Small intestine (tissue), 16 donors: ENCODE measurements around the gene PFN2. TPM values are rescaled to one million over a fixed set of nuclear protein-coding genes. Genes with fewer than 3 reads are reported as not detected.

ENCODE experiments used
- DNase-seq, 2 donors: peaks; one replicate each; pipeline versions ENCODE4 v3.0.0 to v3.0.0-alpha.2; 2013
- FAIRE-seq: peaks from 2 replicates; lab custom pipeline; 2012; peaks lifted over from hg19 to GRCh38; lab: Jason Lieb, UNC
- H3K27ac ChIP-seq, 3 donors: one replicate each; pipeline ENCODE4 v1.5.1; 2013; ENCODE audit warnings: low read length in 2 of 3, mild to moderate bottlenecking in 2 of 3, control low read depth in 1 of 3, inconsistent platforms in 1 of 3, low read depth in 1 of 3, moderate library complexity in 1 of 3
- H3K27me3 ChIP-seq, 3 donors: one replicate each; pipeline ENCODE4 v1.6.1; 2013; ENCODE audit warnings: low read length in 3 of 3, inconsistent platforms in 1 of 3; ENCODE audit not compliant: control insufficient read depth in 3 of 3, insufficient read depth in 3 of 3
- H3K36me3 ChIP-seq, 3 donors: one replicate each; pipeline ENCODE4 v1.6.1; 2013; ENCODE audit warnings: low read length in 3 of 3, inconsistent platforms in 1 of 3, low read depth in 1 of 3, mild to moderate bottlenecking in 1 of 3, moderate library complexity in 1 of 3; ENCODE audit not compliant: control insufficient read depth in 3 of 3, insufficient read depth in 2 of 3
- H3K4me1 ChIP-seq, 3 donors: one replicate each; pipeline ENCODE4 v1.6.1; 2013; ENCODE audit warnings: low read length in 2 of 3, inconsistent platforms in 1 of 3, low read depth in 1 of 3, mild to moderate bottlenecking in 1 of 3, moderate library complexity in 1 of 3; ENCODE audit not compliant: control insufficient read depth in 3 of 3, insufficient read depth in 2 of 3
- H3K4me3 ChIP-seq, 3 donors: one replicate each; pipeline ENCODE4 v1.5.1; 2013; ENCODE audit warnings: low read length in 3 of 3, control low read depth in 1 of 3, inconsistent platforms in 1 of 3, low read depth in 1 of 3, mild to moderate bottlenecking in 1 of 3, moderate library complexity in 1 of 3
- H3K9me3 ChIP-seq, 2 donors: one replicate each; pipeline ENCODE4 v1.6.1; 2013; ENCODE audit warnings: low read depth in 1 of 2, low read length in 1 of 2; ENCODE audit not compliant: control insufficient read depth in 2 of 2, insufficient read depth in 1 of 2
- WGBS, 3 donors: extraction: QIAGEN DNeasy Blood & Tissue Kit; methylation state at CpG; one replicate each; pipeline ENCODE4 v1.1.7; 2013; 5-methylcytosine and 5-hydroxymethylcytosine counted together
- long read RNA-seq, 10 donors: transcript quantifications; one replicate each; lab custom pipeline, GENCODE V29; 2026
- polyA plus RNA-seq, 4 donors: library from polyadenylated mRNA; stranded (reverse) in 3 of 4; unstranded in 1 of 4; fragments of 200-250 nt in 3 of 4; fragments of 120-200 nt in 1 of 4; gene quantifications; one replicate each; pipeline versions ENCODE4 v1.2.1 to v1.2.3, GENCODE V29; 2013
- donor health status: healthy with polysubstance abuse.
- donor health status: control.
- donor health status: control.
- donor health status: Bipolar disorder and iron deficiency.
- donor health status: healthy.

Gene PFN2, protein sequence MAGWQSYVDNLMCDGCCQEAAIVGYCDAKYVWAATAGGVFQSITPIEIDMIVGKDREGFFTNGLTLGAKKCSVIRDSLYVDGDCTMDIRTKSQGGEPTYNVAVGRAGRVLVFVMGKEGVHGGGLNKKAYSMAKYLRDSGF
- 100 to 1,000 TPM in 1 of 4 donors, 10 to 100 TPM in 3; 27.3 to 115 (median 41.3) TPM for polyA plus RNA-seq
- long read RNA-seq, donor 1 = 0 reads
- long read RNA-seq, donor 2, transcript PFN2-203 (3 exons, 1,780 nt) = minor isoform, 7 of 20 reads
- long read RNA-seq, donor 2, transcript PFN2-201 (3 exons, 2,261 nt) = major isoform, 12 of 20 reads
- long read RNA-seq, donor 2, partial matches to known transcripts = 0 of 20 reads
- long read RNA-seq, donor 2, other reads (novel, unspliced or antisense) = 0 of 20 reads
- long read RNA-seq, donor 3, transcript PFN2-201 (3 exons, 2,261 nt) = major isoform, 18 of 32 reads
- long read RNA-seq, donor 3, transcript PFN2-203 (3 exons, 1,780 nt) = minor isoform, 12 of 32 reads
- long read RNA-seq, donor 3, partial matches to known transcripts = 0 of 32 reads
- long read RNA-seq, donor 3, other reads (novel, unspliced or antisense) = 0 of 32 reads
- long read RNA-seq, donor 4, partial matches to known transcripts = 0 of 2 reads
- long read RNA-seq, donor 4, other reads (novel, unspliced or antisense) = 0 of 2 reads
- long read RNA-seq, donor 5, transcript PFN2-201 (3 exons, 2,261 nt) = major isoform, 12 of 16 reads
- long read RNA-seq, donor 5, partial matches to known transcripts = 0 of 16 reads
- long read RNA-seq, donor 5, other reads (novel, unspliced or antisense) = 0 of 16 reads
- long read RNA-seq, donor 6, transcript PFN2-201 (3 exons, 2,261 nt) = major isoform, 12 of 27 reads
- long read RNA-seq, donor 6, transcript PFN2-203 (3 exons, 1,780 nt) = minor isoform, 11 of 27 reads
- long read RNA-seq, donor 6, partial matches to known transcripts = 0 of 27 reads
- long read RNA-seq, donor 6, other reads (novel, unspliced or antisense) = 0 of 27 reads
- long read RNA-seq, donor 7 = 0 reads
- long read RNA-seq, donor 8, transcript PFN2-203 (3 exons, 1,780 nt) = major isoform, 5 of 8 reads
- long read RNA-seq, donor 8, partial matches to known transcripts = 0 of 8 reads
- long read RNA-seq, donor 8, other reads (novel, unspliced or antisense) = 0 of 8 reads
- long read RNA-seq, donor 9, transcript PFN2-201 (3 exons, 2,261 nt) = major isoform, 10 of 12 reads
- long read RNA-seq, donor 9, partial matches to known transcripts = 0 of 12 reads
- long read RNA-seq, donor 9, other reads (novel, unspliced or antisense) = 0 of 12 reads
- long read RNA-seq, donor 10, transcript PFN2-203 (3 exons, 1,780 nt) = minor isoform, 31 of 87 reads
- long read RNA-seq, donor 10, transcript PFN2-201 (3 exons, 2,261 nt) = major isoform, 46 of 87 reads
- long read RNA-seq, donor 10, partial matches to known transcripts = 6 of 87 reads
- long read RNA-seq, donor 10, other reads (novel, unspliced or antisense) = 0 of 87 reads

DNA sequence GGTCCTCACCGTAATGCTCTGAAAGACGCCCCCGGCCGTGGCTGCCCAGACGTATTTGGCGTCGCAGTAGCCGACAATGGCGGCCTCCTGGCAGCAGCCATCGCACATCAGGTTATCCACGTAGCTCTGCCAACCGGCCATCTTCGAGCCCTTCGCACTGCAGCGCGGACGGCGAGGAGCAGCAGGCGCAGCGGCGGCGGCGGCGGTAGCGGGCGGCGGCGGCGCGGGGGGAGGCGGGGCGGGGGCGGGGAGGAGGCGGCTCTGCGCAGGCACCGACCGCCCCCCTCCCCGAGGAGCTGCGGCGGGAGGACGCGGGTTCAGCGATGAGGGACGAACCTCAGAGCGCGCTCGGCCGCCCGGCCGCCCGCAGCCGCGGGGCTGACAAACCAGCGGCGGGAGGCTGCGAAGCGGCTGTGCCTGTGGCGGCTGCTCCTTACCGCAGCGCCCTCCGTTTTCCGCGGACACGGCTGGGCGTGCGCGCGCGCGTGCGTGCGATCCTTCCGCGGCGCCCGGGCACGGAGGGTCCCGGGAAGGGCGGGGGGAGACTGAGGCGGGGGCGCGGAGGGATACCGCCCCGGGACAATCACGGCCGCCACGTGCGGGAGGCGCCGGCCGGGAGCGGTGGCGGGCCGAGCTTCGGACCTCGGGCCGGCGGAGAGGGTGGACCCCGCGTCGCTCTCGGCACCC lies at the start of gene PFN2:
TSS of gene PFN2 (minus strand) at position 180 of the 687 bp plus-strand sequence. CDS start at position 141, 39 bp downstream.
- Histone ChIP-seq H3K36me3 (peaks cover 0 to 1% (median 0%) of the 10 kb centered on the region in 3 donors), H3K27me3 (no peaks in the 10 kb centered on the region), H3K27ac (peak within 1 kb of the TSS; percentile 16 to 93 (median 84)), H3K9me3 (no peaks in the 10 kb centered on the region), H3K4me3 (peak within 1 kb of the TSS; percentile 82 to 92 (median 90)), H3K4me1 (peaks cover 0 to 12% (median 0%) of the 10 kb centered on the region in 3 donors)
- no peak for FAIRE-seq
- 0% methylated on average over 28 to 102 of the region's 102 CpGs for WGBS, 3 donors
- peak; percentile 62 to 94 for DNase-seq

DNA sequence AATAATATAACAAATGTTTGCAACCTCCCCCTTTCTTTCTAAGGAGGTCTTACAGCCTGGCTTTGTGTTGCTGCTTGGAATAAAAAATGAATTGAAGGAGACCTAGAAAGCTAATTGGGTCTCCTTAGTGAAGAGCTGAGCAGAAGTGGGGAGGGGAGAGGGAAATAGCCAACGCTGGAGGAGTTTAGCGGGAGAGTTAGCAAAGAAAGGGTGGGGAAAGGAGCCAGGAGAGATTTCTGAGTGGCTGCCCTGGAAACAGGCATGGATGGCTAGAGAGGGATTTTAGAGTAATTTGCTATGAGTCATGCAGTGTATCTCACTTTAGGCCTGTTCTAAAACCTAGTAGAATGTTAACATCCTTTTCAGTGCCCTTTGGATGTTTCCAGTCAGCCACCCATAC lies 45.2 kb upstream of the PFN2 start:
- FAIRE-seq (no peak), DNase-seq (no peak)
- Histone ChIP-seq H3K4me1 (no peaks in the 10 kb centered on the region), H3K27me3 (no peaks in the 10 kb centered on the region), H3K4me3 (no peak overlapping the region), H3K36me3 (no peaks in the 10 kb centered on the region), H3K27ac (no peak overlapping the region), H3K9me3 (no peaks in the 10 kb centered on the region)
- 75 to 83% (median 83%) methylated on average over 2 of the region's 2 CpGs for WGBS, 3 donors

GRCh38 chr3:150014782-150015181 lies 44.1 kb upstream of the PFN2 start:
- H3K4me1 ChIP-seq = no peaks in the 10 kb centered on the region
- no peak for FAIRE-seq
- H3K4me3 ChIP-seq = no peak overlapping the region
- no peak overlapping the region for H3K27ac ChIP-seq
- no peak for DNase-seq
- H3K9me3 ChIP-seq = no peaks in the 10 kb centered on the region
- no peaks in the 10 kb centered on the region for H3K27me3 ChIP-seq
- H3K36me3 ChIP-seq = no peaks in the 10 kb centered on the region

DNA sequence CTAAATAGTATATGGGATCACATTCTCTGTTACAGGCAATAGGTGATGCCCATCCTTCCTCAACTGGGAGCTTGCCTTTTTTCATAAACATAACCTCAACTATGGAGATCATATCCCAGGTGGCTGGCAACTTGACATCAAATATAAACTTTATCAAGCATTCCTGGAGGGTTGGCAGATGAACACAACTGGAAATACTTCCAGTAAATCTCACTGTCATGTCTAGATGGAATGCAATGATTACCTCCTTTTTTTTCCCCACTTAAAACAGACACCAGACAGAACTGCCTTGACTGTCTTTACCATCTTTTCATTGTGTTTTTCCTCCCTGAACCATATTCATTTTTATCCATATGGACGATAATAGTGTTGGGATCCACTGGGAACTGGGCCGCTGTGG lies 43.1 kb upstream of the PFN2 start:
- Histone ChIP-seq H3K27ac (no peak overlapping the region), H3K27me3 (no peaks in the 10 kb centered on the region), H3K4me3 (no peak overlapping the region), H3K9me3 (no peaks in the 10 kb centered on the region), H3K4me1 (no peaks in the 10 kb centered on the region), H3K36me3 (no peaks in the 10 kb centered on the region)
- DNase-seq = no peak
- FAIRE-seq = no peak
- WGBS, 3 donors = 93 to 97% (median 93%) methylated on average over 2 of the region's 2 CpGs

DNA sequence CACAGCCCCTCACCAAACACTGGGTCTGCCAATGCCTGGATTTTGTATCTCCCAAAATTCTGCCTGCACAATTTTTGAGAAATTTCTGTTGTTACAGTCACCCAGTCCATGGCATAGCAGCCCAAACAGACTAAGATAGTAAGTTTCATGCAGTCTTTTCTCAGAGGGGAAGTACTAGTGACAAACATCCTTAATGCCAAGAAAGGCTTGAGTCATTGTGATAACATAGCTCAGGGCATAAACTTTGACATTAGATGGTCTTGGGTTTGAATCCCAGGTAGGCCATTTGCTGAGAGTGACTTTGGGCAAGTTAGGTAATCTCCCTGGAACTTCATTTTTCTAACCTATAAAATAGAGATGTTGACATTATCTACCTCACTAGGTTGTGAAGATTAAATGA lies 36.1 kb upstream of the PFN2 start:
- no peaks in the 10 kb centered on the region for H3K9me3 ChIP-seq
- H3K4me1 ChIP-seq = no peaks in the 10 kb centered on the region
- no peaks in the 10 kb centered on the region for H3K27me3 ChIP-seq
- no peak overlapping the region for H3K4me3 ChIP-seq
- H3K27ac ChIP-seq = no peak overlapping the region
- DNase-seq = no peak
- no peak for FAIRE-seq
- H3K36me3 ChIP-seq = no peaks in the 10 kb centered on the region

DNA sequence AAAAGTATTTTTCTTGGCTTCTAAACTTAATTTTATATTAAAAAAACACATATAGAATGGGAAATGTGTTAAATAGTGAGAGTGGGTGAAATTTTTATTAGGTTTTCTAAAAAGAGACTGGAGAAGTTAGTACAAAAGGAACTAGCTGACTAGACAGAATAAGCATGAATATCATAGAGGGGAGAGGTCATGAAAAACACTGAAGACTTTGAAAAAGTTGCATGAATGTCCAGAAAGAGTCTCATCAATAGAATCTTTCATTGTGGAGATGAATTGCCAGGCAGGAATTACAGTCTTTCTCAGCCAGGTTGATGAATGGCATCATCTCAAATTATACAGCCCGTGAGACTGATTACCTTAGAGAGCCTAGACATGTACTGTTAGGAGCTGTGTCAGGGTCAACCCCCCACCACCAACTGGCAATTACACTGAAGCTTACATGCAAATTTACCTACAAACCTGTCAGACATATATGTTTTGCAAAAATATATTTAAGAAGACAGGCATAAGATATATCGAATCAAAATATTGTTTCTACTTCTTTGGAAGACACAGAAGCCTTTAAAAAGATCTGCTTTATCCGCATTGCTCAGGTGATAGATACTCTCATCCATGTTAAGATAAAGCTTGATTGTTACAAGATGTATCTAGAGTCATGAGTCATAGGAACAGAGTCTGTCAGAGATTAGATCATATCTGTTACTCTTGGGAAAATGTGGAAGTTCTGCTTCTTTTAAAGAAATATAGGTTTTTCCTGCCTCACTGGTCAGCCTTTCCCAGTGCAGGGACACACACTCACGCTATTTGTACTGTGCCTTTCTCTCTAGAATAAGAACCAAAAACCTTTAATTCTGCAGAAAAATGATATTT lies 34.8 kb upstream of the PFN2 start:
- no peak for DNase-seq
- H3K9me3 ChIP-seq = no peaks in the 10 kb centered on the region
- no peaks in the 10 kb centered on the region for H3K4me1 ChIP-seq
- FAIRE-seq = no peak
- 70 to 75% (median 75%) methylated on average over 4 of the region's 4 CpGs for WGBS, 3 donors
- H3K36me3 ChIP-seq = no peaks in the 10 kb centered on the region
- H3K4me3 ChIP-seq = no peak overlapping the region
- H3K27me3 ChIP-seq = no peaks in the 10 kb centered on the region
- H3K27ac ChIP-seq = no peak overlapping the region

DNA sequence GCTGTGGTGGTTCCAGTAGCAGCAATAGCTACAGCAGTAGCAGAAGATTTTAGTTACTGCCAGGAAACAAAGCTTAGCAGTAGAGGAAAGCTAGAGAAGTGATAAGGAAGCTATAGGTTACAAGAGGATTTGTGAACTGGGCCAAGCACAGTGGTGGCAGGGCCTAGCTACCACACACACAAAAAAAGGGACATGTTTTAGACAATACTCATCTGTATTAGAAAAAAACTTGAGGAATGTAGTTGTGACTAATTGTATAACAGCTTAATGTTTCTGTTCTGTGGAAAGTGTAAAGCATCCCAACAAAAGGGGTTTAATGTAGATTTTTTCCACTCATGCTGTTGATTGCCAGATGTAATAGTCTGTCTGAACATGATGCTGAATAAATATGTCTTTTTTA lies 29.9 kb upstream of the PFN2 start:
- H3K4me1 ChIP-seq = no peaks in the 10 kb centered on the region
- FAIRE-seq (no peak), DNase-seq (no peak)
- no peaks in the 10 kb centered on the region for H3K36me3 ChIP-seq
- no peaks in the 10 kb centered on the region for H3K27me3 ChIP-seq
- H3K4me3 ChIP-seq = no peak overlapping the region
- no peak overlapping the region for H3K27ac ChIP-seq
- no peaks in the 10 kb centered on the region for H3K9me3 ChIP-seq
